HG03521 (cell line): ENCODE data around the gene ITCH.
A peak's percentile ranks its signal among the peaks of the same experiment; 100 is the strongest.
"Not testable (repeated sequence)": the region's sequence is repeated elsewhere in the genome, so short reads cannot be mapped to it uniquely, and the experiment has no call there.

ENCODE experiments used
- ATAC-seq: cut with Tn5 transposase; IDR thresholded peaks from one replicate; pipeline ENCODE4 v1.9.1; 2021; ENCODE audit warnings: mild to moderate bottlenecking, moderate library complexity; ENCODE audit not compliant: unreplicated experiment

The ITCH gene

DNA sequence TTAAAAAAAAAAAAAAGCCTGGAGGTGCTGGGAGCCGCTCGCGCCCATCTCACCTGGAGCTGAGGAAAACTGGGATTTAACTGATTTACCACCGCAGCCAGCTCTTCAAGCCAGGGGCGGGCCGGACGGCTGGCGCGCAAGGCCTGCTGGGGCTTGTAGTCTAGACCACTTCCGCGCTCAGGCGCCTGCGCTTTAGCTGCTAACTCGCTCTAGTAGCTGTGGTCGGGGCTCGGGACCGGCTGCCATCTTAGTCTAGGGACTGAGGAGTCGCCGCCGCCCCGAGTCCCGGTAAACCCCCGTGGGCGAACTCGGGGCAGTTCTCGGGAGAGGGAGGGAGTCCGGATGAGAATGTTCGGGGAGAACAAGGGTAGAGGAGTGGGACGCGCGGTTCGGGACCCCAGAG lies at the start of gene ITCH:
Gene ITCH, plus strand, starts transcription at position 212 of the 403 bp plus-strand sequence. CDS start 30,539 bp downstream, outside the sequence.
- peak; percentile 91 for ATAC-seq

DNA sequence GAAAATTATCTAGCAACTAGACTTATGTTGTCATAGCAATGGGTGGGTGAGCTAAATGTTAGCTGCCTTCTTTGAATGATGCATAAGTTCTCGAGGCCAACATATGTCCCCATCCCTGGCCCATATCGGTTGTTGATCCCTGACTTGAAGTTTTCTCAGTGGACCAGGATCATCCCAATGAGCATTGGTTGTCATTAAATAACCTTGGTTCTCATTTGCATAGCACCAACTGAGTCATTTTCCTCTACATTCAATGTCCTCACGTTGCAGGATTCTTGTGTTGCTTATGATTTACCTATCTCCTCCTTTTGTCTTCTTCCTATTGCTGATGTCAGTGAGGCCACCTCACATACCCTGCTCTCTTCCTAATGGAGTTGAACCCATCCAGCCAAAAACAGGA lies 47.8 kb upstream of the ITCH start:
- no peak for ATAC-seq

DNA sequence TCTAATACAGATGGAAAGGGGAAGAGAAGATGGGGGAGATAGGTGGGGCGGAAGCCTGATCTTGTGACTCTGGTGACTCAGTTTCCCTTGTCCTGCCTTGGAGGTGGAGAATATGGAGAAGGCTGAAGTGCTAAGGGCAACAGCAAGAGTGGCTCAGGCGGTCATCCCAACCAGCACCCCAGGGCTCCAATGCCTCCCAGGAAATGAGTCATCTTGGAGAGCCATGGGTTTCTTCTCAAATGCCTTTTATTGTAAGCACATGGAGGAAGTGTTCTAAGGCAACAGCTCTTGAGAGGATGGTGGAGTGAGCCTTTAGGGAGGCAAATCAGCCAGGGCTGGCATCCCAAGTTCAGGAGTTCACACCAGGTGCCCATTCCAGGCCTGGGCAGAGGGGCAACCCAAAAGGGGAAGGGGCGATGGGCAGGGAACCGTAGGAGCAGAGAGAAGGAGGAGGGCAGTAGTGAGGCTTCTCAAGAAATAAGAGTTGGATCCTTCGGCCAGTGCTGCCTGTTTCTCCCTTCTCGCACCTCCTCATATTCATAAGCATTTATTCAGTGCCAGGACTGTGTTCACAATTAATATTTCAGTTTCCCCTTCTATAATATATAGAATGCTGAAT lies 46.8 kb upstream of the ITCH start:
- ATAC-seq: no peak

DNA sequence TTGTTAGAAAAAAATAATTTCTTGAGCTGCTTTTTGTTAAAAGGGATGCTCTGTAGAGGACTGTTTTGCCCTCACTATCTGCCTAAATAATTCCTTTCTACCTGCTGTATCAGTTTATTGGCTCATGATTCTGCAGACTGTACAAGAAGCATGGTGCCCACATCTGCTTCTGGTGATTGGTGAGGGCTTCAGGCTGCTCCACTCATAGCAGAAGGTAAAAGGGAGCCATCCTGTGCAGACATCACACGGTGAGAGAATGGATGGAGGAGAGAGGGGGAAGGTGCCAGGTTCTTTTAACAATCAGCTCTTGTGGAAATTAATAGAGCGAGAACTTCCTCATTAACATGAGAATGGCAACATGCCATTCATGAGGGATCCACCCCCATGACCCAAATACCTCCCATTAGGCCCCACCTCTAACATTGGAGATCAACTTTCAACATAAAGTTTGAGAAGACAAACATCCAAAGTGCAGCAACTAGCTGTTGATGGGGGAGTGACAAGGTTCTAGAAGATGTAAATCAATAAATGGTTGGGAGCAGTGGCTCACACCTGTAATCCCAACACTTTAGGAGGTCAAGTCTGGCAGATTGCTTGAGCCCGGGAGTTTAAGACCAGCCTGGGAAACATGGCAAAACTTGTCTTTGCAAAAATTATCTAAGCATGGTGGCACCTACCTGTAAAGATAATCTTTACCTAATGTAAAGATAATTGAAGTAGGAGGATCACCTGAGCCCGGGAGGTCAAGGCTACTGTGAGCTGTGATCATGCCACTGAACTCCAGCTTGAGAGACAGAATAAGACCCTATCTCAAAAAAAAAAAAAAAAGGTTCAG lies 44.2 kb upstream of the ITCH start:
- ATAC-seq: no peak

DNA sequence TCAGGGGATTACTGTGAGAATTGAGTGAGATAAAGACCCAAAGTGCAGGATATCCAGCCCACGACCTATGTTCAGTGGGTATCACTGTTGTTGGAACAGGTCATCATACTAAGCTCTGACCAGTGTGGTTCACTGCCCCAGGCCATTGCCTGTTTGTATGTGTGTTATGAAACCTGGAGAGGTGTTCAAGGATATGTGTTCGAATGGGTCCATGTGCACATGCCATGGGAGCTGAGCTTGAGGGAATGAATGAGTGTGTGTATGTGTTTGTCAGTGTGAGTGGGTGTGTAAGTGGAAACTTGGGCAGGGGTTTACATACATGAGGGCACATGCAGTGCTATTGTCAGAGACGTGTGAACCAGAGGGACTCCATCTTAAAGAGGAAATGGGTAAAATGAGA lies 42.2 kb upstream of the ITCH start:
- no peak for ATAC-seq

DNA sequence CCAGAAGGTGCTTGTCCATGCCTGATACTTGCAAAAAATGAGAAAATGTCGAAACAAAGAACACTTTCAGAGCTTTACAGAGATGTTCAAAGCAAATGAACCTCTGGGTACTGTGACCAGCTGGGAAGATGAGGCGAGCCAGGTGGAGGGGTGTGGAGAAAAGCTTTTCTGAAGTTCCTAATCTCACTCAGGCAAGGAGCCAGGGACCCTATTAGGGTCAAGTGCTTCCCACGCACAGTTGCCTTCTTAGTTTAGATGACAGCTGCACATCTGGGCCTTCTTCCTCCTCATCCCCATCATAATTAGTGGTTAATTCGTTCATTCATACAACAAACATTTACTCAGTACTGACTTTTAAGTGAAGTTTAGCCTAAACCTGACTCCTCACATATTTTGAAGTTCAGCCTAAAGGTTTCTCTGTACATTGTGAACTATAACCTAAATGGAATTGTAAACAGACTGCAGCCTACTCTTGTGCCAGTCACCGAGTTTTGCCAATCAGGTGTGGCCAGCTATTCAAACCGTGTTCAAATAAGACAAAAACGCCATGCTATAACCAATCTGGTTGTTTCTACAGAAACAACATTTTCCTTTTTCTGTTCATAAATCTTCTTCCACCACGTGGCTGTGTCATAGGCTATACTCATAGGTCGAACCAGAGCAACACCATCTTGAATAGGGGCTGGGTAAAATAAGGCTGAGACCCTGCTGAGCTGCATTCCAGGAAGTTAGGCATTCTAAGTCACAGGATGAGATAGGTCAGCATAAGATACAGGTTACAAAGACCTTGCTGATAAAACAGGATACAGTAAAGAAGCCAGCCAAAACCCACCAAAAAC lies 40.6 kb upstream of the ITCH start:
- ATAC-seq: no peak

DNA sequence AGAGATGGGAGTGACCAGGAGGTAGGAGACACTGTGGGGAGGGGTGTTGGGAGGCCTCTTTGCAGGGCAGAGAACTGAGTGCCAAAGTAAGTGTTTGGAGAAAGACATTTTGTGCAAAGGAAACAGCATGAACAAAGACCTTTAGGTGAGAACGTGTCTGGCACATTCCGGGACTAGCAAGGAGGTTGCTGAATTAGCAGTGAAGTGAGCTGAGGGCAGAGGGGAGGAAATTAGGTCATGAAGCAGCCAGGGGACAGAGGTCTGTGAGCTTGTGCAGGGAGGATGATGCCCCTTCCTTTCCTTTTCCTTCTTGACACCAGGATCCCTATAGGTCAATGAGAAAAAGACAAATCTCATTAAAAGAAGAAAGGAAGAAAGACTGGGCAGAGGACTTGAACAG lies 38.5 kb upstream of the ITCH start:
- ATAC-seq: no peak

DNA sequence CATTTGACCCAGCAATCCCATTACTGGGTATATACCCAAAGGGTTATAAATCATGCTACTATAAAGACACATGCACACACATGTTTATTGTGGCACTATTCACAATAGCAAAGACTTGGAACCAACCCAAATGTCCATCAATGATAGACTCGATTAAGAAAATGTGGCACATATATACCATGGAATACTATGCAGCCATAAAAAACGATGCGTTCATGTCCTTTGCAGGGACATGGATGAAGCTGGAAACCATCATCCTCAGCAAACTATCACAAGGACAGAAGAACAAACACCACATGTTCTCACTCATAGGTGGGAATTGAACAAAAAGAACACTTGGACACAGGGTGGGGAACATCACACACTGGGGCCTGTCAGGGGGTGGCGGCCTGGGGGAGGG lies 34.9 kb upstream of the ITCH start:
- not testable (repeated sequence) for ATAC-seq

DNA sequence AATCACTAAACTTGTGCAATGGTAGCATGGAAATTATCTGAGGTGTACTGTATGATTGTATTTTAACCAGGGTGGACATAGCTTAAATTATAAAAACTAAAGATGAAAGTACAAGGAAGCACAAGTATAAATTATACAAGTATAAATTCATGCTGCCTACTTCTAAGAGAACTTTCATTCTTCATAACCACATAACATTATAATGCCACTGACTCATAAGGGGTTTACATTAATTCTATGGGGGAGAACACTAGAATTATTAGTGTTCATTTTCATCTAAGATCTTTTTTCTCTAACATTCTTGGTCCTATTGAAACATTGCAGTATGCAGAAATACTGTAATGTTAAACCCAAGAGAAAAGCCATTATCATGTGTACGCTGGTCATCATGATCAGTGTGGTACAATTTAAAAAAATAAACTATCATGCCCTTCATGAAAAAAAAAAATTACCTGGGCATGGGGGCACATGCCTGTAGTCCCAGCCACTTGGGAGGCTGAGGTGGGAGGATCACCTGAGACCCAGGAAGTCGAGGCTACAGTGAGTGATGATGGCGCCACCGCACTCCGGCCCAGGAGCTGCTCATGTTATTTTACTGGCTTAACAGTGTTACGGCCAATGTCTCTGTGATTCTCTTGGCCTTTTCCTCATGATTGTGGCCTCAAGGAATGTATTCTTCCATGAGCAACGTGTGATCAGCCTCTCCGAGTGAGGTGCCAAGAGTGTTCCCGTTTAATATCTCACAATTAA lies 34.0 kb upstream of the ITCH start:
- no peak for ATAC-seq

DNA sequence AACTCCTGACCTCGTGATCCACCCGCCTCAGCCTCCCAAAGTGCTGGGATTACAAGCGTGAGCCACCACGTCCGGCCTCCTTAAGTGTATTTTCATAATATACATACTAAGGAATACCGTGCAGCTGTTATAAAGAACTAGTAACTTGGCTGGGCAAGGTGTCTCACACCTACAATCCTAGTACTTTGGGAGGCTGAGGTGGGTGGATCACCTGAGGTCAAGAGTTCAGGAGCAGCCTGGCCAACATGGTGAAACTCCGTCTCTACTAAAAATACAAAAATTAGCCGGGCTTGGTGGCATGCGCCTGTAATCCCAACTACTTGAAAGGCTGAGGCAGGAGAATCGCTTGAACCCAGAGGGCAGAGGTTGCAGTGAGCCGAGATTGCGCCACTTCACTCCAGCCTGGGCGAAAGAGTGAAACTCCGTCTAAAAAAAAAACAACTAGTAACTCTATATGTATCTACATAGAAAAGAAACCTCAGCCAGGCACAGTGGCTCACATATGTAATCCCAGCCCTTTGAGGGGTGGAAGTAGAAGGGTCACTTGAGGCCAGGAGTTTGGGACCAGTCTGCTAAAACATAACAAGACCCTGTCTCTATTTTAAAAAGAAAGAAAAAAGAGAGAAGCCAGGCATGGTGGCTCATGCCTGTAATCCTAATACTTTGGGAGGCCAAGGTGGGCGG lies 32.1 kb upstream of the ITCH start:
- ATAC-seq: not testable (repeated sequence)

DNA sequence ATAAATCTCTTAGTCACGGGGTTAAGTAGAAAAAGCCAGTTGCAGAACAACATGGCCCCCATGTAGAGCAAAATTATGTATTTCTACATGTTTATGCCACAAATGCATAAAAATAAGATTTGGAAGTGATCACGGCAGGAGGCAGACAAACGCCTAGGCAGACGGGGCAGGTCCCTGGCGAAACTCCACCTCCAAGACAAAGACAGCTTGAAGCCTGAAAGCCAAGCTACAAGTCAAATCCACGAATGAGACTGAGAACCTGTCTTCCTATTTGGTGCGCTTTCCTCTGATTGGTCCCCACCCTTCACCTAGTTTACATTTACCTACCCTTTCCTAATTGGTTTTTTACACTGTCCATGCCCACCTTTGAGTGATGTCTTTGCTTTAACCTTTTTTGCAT lies 31.2 kb upstream of the ITCH start:
- no peak for ATAC-seq

DNA sequence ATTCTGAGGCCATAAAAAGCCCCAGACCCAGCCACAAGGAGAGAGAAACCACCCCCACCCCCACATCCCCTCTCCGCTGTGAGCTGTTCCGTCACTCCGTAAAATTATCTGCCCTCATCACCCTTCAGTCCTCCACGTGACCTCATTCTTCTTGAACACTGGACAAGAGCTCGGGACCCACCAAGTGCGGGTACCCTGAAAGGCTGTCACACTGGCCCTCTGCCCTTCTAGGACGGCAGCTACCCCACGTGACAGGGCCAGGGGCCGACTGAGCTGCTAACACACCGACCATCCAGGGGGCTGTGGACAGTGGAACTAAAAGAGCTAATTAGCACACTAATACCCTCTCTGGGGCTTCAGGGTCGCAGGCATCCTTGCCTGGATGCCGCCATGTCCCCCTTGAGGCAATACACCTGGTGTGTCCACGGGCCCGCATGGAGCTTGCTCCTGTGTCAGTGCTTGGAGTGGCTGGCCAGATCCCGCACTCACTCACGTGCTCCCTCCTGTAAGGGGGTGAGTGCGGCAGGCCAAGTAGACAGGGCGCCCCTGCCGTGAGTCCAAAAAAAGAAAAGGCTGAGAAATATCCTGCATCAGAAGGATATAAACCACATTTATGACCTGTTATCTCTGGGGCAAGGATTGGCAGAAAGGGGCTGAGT lies 30.7 kb upstream of the ITCH start:
- no peak for ATAC-seq

DNA sequence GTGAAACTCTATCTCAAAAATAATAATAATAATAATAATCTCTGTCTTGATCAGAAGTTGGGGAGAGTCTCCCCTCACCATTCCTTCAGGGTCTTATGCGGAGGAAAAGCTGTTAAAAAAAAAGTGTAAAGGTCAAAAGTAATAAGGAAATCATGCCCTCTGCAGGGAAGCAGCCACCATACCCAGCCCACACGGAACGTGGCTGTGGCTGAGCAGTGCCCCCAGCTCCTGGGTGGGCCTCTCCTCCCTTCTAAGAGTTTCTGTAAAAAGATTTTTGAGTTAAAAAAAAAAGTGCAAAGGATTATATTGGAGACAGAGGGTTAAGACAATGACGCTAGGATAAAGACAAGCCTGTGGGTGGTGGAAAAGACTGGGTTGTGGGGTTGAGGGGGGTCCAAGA lies 29.3 kb upstream of the ITCH start:
- no peak for ATAC-seq

DNA sequence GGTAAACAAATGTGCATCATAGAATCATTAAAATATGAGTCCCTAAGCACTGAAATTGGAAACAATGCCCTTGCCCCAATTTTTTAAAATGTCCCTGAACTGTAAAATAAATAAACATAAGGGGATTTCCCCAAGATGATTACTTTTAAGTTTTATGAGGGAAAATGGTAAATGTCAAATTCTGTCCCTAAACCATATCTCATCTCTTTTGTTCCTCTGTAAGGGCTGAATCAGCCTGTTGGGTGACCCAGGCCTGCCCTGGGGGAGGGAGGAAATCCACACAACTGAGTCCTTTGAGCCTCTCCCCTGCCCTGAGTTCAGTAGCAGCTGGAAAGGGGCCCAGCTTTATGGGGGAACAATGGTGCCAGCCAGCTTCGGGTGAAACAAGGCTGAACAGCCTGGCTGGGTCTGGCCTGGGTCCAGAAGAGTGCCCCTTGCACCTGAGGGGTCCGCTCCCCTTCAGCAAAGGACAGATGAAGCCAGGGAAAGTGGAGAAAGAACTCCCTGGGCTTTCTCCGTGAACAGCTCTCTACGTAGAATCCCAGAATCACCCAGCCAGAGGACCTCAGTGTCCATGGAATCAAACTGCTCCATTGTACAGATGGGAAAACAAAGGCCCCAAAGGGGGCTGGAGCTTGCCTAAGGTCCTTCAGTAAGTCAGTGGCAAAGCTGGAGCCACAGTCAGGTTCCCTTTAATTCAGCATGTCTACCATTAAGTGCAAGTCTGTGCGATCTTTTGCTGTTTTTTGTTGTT lies 28.2 kb upstream of the ITCH start:
- ATAC-seq: no peak

DNA sequence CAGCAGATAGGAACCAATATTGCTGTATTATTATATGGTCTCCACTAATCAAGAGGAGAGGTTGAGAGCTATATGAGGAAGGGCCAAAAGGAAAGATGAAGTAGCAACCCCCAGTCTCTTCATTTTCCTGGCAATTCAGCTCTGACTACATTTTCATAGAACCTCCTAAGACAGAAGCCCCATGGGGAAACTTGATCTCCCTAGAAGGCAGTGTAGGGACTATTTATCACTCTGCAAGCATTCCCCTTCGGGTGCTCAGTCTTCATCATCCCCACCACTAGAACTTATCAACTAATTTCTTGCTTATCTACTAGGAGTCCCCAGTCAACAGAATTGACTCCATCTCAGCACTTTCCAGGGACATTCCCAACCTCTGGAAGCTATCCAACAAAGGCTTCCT lies 25.5 kb upstream of the ITCH start:
- ATAC-seq: no peak

DNA sequence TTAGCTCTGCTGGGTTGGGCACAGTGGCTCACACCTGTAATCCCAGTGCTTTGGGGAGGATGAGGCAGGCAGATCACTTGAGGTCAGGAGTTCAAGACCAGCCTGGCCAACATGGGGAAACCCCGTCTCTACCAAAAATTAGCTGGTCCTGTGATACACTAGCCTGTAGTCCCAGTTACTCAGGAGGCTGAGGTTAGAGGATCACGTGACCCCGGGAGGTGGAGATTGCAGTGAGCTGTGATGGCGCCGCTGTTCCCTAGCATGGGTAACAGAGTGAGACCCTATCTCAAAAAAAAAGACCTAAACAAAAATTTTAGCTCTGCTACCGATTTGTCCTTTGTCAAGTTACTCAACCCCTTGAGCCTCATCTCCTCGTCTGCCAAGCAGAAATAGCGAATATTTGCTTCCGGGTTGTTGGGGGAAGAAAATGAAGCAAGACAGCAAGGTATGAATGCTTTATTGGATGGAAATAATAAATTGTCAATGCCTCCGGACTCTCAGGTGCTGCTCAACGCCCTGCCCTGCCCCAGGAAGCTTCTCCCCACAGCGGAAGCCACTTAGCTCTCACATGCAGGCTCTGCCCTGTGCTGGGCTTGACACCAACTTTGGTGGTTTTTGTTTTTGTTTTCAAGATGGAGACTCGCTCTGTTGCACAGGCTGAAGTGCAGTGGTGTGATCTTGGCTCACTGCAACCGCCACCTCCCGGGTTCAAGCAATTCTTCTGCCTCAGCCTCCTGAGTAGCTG lies 24.9 kb upstream of the ITCH start:
- no peak for ATAC-seq

DNA sequence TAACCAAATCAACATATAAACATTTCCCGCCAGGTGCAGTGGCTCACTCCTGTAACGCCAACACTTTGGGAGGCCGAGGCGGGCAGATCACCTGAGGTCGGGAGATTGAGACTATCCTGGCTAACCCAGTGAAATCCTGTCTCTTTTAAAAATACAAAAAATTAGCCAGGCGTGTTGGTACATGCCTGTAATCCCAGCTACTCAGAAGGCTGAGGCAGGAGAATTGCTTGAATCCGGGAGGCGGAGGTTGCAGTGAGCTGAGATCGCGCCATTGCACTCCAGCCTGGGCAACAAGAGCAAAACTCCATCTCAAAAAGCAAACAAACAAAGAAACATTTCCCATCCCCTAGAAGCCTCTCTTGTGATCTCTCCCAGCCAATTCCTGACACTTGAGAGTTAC lies 22.3 kb upstream of the ITCH start:
- ATAC-seq: not testable (repeated sequence)

DNA sequence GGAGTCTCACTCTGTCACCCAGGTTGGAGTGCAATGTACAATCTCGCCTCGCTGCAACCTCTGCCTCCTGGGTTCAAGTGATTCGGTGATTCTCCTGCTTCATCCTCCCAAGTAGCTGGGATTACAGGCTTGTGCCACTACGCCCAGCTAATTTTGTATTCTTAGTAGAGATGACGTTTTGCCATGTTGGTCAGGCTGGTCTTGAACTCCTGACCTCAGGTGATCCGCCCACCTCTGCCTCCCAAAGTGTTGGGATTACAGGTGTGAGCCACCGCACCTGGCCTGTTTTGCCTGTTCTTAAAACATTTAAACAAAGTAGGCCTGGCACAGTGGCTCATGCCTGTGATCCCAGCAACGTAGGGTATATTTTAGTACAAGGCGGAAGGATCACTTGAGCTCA lies 21.9 kb upstream of the ITCH start:
- ATAC-seq: not testable (repeated sequence)
